Thyroid gland (tissue), 4 donors: Measurements from ENCODE around the gene CEP250. TPM values are rescaled to one million over a fixed set of nuclear protein-coding genes. Genes with fewer than 3 reads are reported as not detected.

Source experiments
- DNase-seq, 2 donors: peaks; one replicate each; pipeline ENCODE4 v3.0.0-alpha.2; 2019
- H3K27ac ChIP-seq, 3 donors: fragments of 200-600 bp; sonication (generic); 1 replicate in 2 of 3; 2 replicates in 1 of 3; pipeline ENCODE4 v1.5.1; 2016 to 2019; ENCODE audit warnings: mild to moderate bottlenecking in 1 of 3, moderate library complexity in 1 of 3
- H3K27me3 ChIP-seq: fragments of 200-600 bp; sonication (generic); one replicate; pipeline ENCODE4 v1.5.1; 2019
- H3K36me3 ChIP-seq, 2 donors: fragments of 200-600 bp; sonication (generic); one replicate each; pipeline ENCODE4 v1.5.1; 2016 to 2019
- H3K4me1 ChIP-seq, 2 donors: fragments of 200-600 bp; sonication (generic); one replicate each; pipeline ENCODE4 v1.5.1; 2017 to 2019
- H3K4me3 ChIP-seq, 3 donors: fragments of 200-600 bp; sonication (generic); replicated peaks in 1 of 3; 1 replicate in 2 of 3; 2 replicates in 1 of 3; pipeline ENCODE4 v1.5.1; 2016; ENCODE audit warnings: mild to moderate bottlenecking in 1 of 3
- H3K9me3 ChIP-seq: fragments of 200-600 bp; sonication (generic); one replicate; pipeline ENCODE4 v1.5.1; 2017
- POLR2A ChIP-seq, 2 donors: fragments of 450-650 bp; IDR thresholded peaks; one replicate each; pipeline ENCODE4 v1.6.1; 2017; ENCODE audit warnings: antibody characterized with exemption in 2 of 2, mild to moderate bottlenecking in 2 of 2, moderate library complexity in 1 of 2
- WGBS, 2 donors: methylation state at CpG; one replicate each; pipeline ENCODE4 v1.1.5; 2017; 5-methylcytosine and 5-hydroxymethylcytosine counted together
- intact Hi-C: fragments of 100-400 bp; cut with DNase I; formaldehyde crosslinking; loops from one replicate; pipeline ENCODE4 v1.15.1; 2023
- total RNA-seq, 4 donors: library from RNA; depleted of rRNA; stranded (reverse); fragments of >200 nt; gene quantifications; one replicate each; pipeline ENCODE4 v1.2.3, GENCODE V29; 2016
- TF ChIP-seq, protein P1 (sequence below), 6 experiments: fragments of 200-600 bp in 3 of 6; fragments of 450-650 bp in 3 of 6; sonication (generic) in 3 of 6; IDR thresholded peaks; one replicate each; pipeline ENCODE4 v1.5.1; 2016 to 2019; ENCODE audit warnings: antibody characterized with exemption in 6 of 6, mild to moderate bottlenecking in 2 of 6, inconsistent platforms in 1 of 6, moderate library complexity in 1 of 6

Gene CEP250
- total RNA-seq, 4 donors from 2014 or later = 17.5 to 198 (median 34.8) TPM

DNA sequence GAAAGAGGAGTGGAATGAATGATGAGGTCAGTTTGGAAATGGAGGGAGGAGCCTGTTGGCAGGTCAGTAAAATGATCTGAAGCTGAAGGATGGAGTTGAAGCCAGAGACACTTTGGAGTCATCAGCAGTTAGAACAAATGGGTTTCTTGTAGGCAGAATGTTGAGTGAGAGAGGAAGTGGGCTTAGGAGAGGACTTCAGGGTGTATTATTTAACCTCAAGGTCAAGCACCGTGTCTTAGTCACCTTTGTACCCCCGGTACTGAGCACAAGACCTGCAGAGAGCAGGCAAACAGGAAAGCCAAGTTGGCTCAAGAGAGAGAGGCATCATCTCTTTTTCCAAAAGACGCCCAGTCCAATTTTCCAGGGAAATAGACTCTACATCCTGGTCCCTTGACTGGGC, 50.8 kb downstream of the CEP250 start:
- intact Hi-C loops = no loop called here
- Histone ChIP-seq H3K27ac (no peak overlapping the region), H3K27me3 (no peaks in the 10 kb centered on the region), H3K9me3 (no peaks in the 10 kb centered on the region), H3K36me3 (peaks cover 33 to 52% of the 10 kb centered on the region in 2 donors), H3K4me3 (no peak overlapping the region), H3K4me1 (no peaks in the 10 kb centered on the region)
- 67 to 86% methylated on average over 3 of the region's 3 CpGs for WGBS, 2 donors
- DNase-seq = no peak
- TF ChIP-seq, protein P1, sequence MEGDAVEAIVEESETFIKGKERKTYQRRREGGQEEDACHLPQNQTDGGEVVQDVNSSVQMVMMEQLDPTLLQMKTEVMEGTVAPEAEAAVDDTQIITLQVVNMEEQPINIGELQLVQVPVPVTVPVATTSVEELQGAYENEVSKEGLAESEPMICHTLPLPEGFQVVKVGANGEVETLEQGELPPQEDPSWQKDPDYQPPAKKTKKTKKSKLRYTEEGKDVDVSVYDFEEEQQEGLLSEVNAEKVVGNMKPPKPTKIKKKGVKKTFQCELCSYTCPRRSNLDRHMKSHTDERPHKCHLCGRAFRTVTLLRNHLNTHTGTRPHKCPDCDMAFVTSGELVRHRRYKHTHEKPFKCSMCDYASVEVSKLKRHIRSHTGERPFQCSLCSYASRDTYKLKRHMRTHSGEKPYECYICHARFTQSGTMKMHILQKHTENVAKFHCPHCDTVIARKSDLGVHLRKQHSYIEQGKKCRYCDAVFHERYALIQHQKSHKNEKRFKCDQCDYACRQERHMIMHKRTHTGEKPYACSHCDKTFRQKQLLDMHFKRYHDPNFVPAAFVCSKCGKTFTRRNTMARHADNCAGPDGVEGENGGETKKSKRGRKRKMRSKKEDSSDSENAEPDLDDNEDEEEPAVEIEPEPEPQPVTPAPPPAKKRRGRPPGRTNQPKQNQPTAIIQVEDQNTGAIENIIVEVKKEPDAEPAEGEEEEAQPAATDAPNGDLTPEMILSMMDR (IDR thresholded peaks at IDR 0.05) = no peak
- TF ChIP-seq POLR2A (IDR thresholded peaks at IDR 0.05) = no peak

GRCh38 chr20:35506872-35507638, 51.7 kb downstream of the CEP250 start:
- no peaks in the 10 kb centered on the region for H3K9me3 ChIP-seq
- no peak overlapping the region for H3K4me3 ChIP-seq
- H3K27ac ChIP-seq = no peak overlapping the region
- no peaks in the 10 kb centered on the region for H3K27me3 ChIP-seq
- H3K36me3 ChIP-seq = peaks cover 32 to 56% of the 10 kb centered on the region in 2 donors
- 94 to 97% methylated on average over 6 of the region's 6 CpGs for WGBS, 2 donors
- TF ChIP-seq, protein P1 (IDR thresholded peaks at IDR 0.05) = no peak
- no peak for TF ChIP-seq POLR2A (IDR thresholded peaks at IDR 0.05)
- H3K4me1 ChIP-seq = no peaks in the 10 kb centered on the region
- DNase-seq = no peak
- intact Hi-C loops = no loop called here

DNA sequence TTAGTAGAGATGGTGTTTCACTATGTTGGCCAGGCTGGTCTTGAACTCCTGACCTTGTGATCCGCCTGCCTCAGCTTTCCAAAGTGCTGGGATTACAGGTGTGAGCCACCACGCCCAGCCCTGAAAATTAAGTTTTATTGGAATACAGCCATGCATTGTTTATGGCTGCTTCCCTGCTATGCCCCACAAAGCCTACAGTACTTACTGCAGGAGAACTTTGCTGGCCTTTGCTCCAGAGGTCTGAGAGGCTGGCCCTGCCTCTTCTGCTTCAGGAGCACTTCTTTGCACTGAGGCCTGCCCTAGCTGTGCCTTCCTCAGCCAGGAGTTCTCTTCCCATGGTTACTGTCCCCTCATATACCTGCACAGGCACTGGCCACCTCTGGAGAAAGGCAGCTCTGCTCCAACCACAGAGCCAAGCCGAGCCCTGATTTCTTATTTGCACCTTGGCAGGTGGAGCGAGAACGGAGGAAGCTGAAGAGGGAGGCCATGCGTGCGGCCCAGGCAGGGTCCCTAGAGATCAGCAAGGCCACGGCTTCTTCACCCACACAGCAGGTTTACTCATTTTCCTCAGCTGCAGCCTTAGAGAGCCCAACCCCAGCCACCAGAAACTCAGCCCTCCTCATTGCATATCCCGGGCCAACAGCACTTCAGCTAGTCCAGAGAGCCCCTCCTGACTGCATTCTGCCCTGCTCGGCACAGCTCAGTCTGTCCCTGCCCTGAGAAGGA, 53.3 kb downstream of the CEP250 start:
- Histone ChIP-seq H3K36me3 (peaks cover 16 to 42% of the 10 kb centered on the region in 2 donors), H3K4me1 (no peaks in the 10 kb centered on the region), H3K27me3 (no peaks in the 10 kb centered on the region), H3K4me3 (no peak overlapping the region), H3K9me3 (no peaks in the 10 kb centered on the region), H3K27ac (no peak overlapping the region)
- intact Hi-C loops = no loop called here
- DNase-seq = no peak
- WGBS, 2 donors = 93 to 96% methylated on average over 6 to 10 of the region's 10 CpGs
- no peak for TF ChIP-seq POLR2A (IDR thresholded peaks at IDR 0.05)

- Histone ChIP-seq H3K27me3 (no peaks in the 10 kb centered on the region), H3K9me3 (no peaks in the 10 kb centered on the region), H3K36me3 (peaks cover 6 to 35% of the 10 kb centered on the region in 2 donors), H3K4me3 (no peak overlapping the region), H3K4me1 (no peaks in the 10 kb centered on the region), H3K27ac (no peak overlapping the region)
- no peak for DNase-seq
- WGBS, 2 donors = 79 to 81% methylated on average over 6 to 12 of the region's 12 CpGs
- no peak for TF ChIP-seq POLR2A (IDR thresholded peaks at IDR 0.05)
- TF ChIP-seq, protein P1 (IDR thresholded peaks at IDR 0.05) = no peak
- intact Hi-C loops = no loop called here
Observed at GRCh38 chr20:35510951-35511735, 55.7 kb downstream of the CEP250 start.

GRCh38 chr20:35511814-35512420, 56.5 kb downstream of the CEP250 start:
- H3K27me3 ChIP-seq = no peaks in the 10 kb centered on the region
- no peak overlapping the region for H3K27ac ChIP-seq
- H3K4me3 ChIP-seq = no peak overlapping the region
- intact Hi-C loops = no loop called here
- WGBS, 2 donors = 89 to 96% methylated on average over 2 of the region's 2 CpGs
- no peaks in the 10 kb centered on the region for H3K4me1 ChIP-seq
- peak; percentile 9 to 22 for DNase-seq
- H3K9me3 ChIP-seq = no peaks in the 10 kb centered on the region
- peaks cover 6 to 35% of the 10 kb centered on the region in 2 donors for H3K36me3 ChIP-seq
- TF ChIP-seq, protein P1 (IDR thresholded peaks at IDR 0.05) = peak in 5 of 6 experiments; percentile 10 to 55 (median 48)
- no peak for TF ChIP-seq POLR2A (IDR thresholded peaks at IDR 0.05)
